ENCODE data around the gene CDHR3. TPM values are rescaled to one million over a fixed set of nuclear protein-coding genes. Genes with fewer than 3 reads are reported as not detected.
A peak's percentile ranks its signal among the peaks of the same experiment; 100 is the strongest.

CDHR3 gene
- total RNA-seq, 1 donor from 2014 or later, result 1.0 TPM

- Mint-ChIP-seq H3K27ac (no peak overlapping the region), H3K4me3 (no peak overlapping the region)
- intact Hi-C loops (cut with micrococcal nuclease), result no loop called here
Observed at GRCh38 chr7:106047184-106047583, 84.1 kb downstream of the CDHR3 start.

DNA sequence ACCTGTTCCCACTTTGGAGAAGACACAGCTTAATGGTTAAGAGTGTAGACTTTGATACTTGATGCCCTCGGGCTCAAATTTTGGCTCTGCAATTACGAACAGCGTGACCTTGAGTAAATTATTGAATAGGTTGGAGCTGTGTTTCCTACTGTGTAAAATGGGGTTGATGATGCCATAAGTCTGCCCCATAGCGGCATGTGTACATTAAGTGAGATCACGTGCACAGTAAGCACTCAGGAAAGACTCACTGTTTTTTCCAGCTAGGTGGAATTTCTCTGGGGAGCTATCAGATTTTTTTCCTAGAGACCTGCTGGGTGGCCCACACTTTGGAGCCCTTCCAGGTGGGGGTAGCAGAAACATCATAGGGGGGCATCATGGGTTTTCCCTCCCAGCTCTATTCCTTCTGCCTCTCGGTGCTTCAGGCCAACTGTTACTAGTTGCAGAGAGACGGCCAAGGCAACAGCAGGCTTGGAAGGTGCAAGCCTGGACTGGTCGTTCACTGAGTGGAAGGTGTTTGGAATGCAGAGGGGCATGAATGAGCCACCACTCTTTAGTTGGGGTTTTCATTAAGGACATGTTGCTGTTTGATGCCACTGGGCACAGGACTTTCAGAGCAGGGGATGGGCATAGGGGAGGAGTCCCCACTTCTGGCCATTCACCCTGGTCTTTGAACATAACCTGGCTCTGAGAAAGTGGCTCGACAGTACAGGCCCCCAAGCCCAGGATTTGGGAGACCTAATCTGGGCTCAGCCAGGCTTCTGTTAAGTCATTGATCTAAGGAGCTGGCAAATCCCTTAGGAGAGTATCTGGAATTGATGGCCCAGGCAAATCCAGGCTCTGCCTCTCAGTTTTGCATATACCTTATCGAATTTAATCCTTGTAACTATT is 85.0 kb downstream of the CDHR3 start:
- DNase-seq, result no peak
- Mint-ChIP-seq H3K27me3 (peaks cover 18% of the 10 kb centered on the region), H3K4me1 (no peaks in the 10 kb centered on the region), H3K36me3 (ENCODE audit: low read depth) (no peaks in the 10 kb centered on the region), H3K9me3 (no peaks in the 10 kb centered on the region), H3K4me3 (no peak overlapping the region), H3K27ac (no peak overlapping the region)
- intact Hi-C loops (cut with micrococcal nuclease), result no loop called here

More at GRCh38 chr7:106047184-106047583, 84.1 kb downstream of the CDHR3 start:
- DNase-seq, result no peak
- peaks cover 6% of the 10 kb centered on the region for H3K4me1 Mint-ChIP-seq
- no peaks in the 10 kb centered on the region for H3K9me3 Mint-ChIP-seq
- no peaks in the 10 kb centered on the region for H3K36me3 Mint-ChIP-seq (ENCODE audit: low read depth)
- H3K27me3 Mint-ChIP-seq, result peaks cover 21% of the 10 kb centered on the region

GRCh38 chr7:106048706-106049020 is 85.6 kb downstream of the CDHR3 start:
- Mint-ChIP-seq H3K9me3 (no peaks in the 10 kb centered on the region), H3K36me3 (ENCODE audit: low read depth) (no peaks in the 10 kb centered on the region), H3K4me3 (no peak overlapping the region), H3K27ac (no peak overlapping the region), H3K4me1 (no peaks in the 10 kb centered on the region), H3K27me3 (peaks cover 19% of the 10 kb centered on the region)
- intact Hi-C loops (cut with micrococcal nuclease), result no loop called here
- DNase-seq, result no peak

DNA sequence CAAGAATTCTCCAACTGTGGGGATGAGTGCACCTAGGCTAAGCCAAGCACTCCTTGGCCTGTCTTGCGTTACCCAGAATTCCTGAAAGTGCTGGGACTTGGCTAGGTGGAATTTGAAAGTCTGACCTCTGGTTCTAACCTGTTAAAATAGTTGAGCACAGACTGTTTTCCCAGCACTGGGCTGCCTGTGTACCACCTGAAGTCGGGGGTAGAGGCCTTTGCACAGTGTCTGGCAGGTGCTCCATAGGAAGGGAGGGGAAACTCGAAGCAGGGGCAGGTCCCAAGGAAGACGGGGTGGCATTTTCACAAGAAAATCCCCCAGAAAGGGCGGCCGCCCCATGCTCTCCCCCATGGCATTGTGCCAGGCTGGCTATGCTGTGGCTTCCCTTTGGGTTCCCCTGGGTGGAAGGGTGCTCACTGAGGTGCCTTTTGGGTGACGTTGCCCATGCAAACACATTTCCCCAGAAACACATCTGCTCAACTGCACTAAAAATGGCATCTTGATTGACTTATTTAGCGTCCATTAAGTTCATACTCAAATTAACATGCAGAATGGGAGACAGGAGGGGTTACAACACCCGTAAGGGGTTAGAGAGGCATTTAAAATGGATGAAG is 86.2 kb downstream of the CDHR3 start:
- no peak for DNase-seq
- no peaks in the 10 kb centered on the region for H3K36me3 Mint-ChIP-seq (ENCODE audit: low read depth)
- no peak overlapping the region for H3K4me3 Mint-ChIP-seq
- H3K27me3 Mint-ChIP-seq, result peaks cover 22% of the 10 kb centered on the region
- H3K9me3 Mint-ChIP-seq, result no peaks in the 10 kb centered on the region
- H3K27ac Mint-ChIP-seq, result no peak overlapping the region
- H3K4me1 Mint-ChIP-seq, result no peaks in the 10 kb centered on the region
- intact Hi-C loops (cut with micrococcal nuclease), result no loop called here

DNA sequence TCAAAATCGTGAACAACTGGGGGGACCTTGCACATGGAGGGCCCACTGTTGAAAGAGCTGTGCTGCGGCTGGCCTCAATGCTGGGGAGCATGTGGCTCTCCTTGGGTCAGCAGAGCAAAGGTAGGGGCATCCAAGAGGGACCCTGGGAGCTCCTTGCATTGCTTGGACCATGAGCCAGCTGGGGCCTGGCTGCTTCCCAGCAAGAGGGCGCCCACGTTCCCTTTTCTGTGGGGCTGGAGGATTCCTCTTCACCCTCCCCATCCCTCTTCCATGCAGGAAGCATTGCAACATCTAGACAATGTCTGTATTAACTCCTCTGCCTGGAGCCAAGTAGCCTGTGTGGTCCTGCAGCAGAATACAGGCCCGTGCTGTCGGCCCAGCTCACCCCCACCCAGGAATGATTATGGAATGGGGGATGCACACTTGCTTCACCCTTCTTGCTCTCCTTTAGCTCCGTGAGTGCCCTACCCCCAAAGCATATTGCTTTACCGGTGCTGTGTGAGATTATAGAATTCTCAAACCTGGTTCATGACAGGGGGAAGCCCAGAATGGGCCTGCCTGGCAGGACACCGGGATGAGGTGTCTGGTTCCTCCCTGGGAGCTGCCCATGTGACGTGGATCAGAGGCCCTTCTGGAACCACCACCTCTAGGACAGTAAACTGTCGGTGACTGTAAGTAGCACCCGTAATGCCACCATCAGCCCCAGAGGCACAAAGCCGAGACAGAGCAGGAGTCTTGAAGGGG is 87.1 kb downstream of the CDHR3 start:
- no peak overlapping the region for H3K27ac Mint-ChIP-seq
- H3K4me1 Mint-ChIP-seq, result no peaks in the 10 kb centered on the region
- no peak for DNase-seq
- H3K4me3 Mint-ChIP-seq, result no peak overlapping the region
- intact Hi-C loops (cut with micrococcal nuclease), result no loop called here
- H3K27me3 Mint-ChIP-seq, result peaks cover 17% of the 10 kb centered on the region
- H3K9me3 Mint-ChIP-seq, result no peaks in the 10 kb centered on the region
- no peaks in the 10 kb centered on the region for H3K36me3 Mint-ChIP-seq (ENCODE audit: low read depth)

- peaks cover 14% of the 10 kb centered on the region for H3K27me3 Mint-ChIP-seq
- no peak for DNase-seq
Observed at GRCh38 chr7:106050746-106051117, 87.7 kb downstream of the CDHR3 start.

GRCh38 chr7:106052681-106053080 is 89.6 kb downstream of the CDHR3 start:
- Mint-ChIP-seq H3K4me3 (no peak overlapping the region), H3K9me3 (no peaks in the 10 kb centered on the region), H3K27me3 (peaks cover 10% of the 10 kb centered on the region), H3K4me1 (peaks cover 8% of the 10 kb centered on the region), H3K27ac (no peak overlapping the region), H3K36me3 (ENCODE audit: low read depth) (no peaks in the 10 kb centered on the region)
- intact Hi-C loops (cut with micrococcal nuclease), result no loop called here
- no peak for DNase-seq

More at GRCh38 chr7:106050746-106051117, 87.7 kb downstream of the CDHR3 start:
- Mint-ChIP-seq H3K27ac (no peak overlapping the region), H3K36me3 (ENCODE audit: low read depth) (no peaks in the 10 kb centered on the region), H3K4me1 (no peaks in the 10 kb centered on the region), H3K9me3 (no peaks in the 10 kb centered on the region), H3K4me3 (no peak overlapping the region)
- intact Hi-C loops (cut with micrococcal nuclease), result no loop called here

GRCh38 chr7:106053109-106053508 is 90.0 kb downstream of the CDHR3 start:
- no peaks in the 10 kb centered on the region for H3K9me3 Mint-ChIP-seq
- no peak overlapping the region for H3K4me3 Mint-ChIP-seq
- H3K27ac Mint-ChIP-seq, result no peak overlapping the region
- H3K36me3 Mint-ChIP-seq (ENCODE audit: low read depth), result no peaks in the 10 kb centered on the region
- DNase-seq, result no peak
- peaks cover 10% of the 10 kb centered on the region for H3K27me3 Mint-ChIP-seq
- intact Hi-C loops (cut with micrococcal nuclease), result no loop called here
- peaks cover 12% of the 10 kb centered on the region for H3K4me1 Mint-ChIP-seq

GRCh38 chr7:106054156-106054910 is 91.3 kb downstream of the CDHR3 start:
- Mint-ChIP-seq H3K4me1 (peaks cover 24% of the 10 kb centered on the region), H3K36me3 (ENCODE audit: low read depth) (no peaks in the 10 kb centered on the region), H3K27me3 (peaks cover 10% of the 10 kb centered on the region), H3K27ac (no peak overlapping the region), H3K9me3 (no peaks in the 10 kb centered on the region), H3K4me3 (no peak overlapping the region)
- intact Hi-C loops (cut with micrococcal nuclease), result no loop called here
- no peak for DNase-seq

DNA sequence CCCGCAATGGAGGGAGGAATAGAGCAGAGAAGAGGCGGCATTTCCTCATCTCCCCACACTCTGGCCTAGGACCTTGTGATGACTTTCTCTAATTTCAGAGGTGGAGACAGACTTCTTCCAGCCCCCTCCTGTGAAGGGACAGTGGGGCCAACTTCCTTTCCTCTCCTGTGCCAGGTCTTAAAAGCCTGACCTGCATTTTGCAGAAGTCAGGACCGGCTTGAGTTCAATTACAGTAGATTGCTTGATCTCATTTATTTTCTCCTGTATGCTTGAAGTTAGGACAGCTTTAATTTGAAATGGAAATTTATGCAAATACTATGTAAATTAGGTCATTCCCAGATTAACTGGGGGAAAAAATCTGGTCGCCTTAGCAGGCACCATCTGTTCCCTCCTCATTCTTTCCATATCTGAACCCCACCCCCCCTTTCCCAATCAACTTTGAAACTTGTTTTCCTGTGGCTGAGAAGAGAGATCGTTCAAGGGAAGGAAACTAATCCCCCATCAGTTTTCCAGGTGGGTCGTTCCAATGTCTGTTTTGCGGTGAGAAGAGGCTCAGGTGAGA is 92.0 kb downstream of the CDHR3 start:
- Mint-ChIP-seq H3K9me3 (no peaks in the 10 kb centered on the region), H3K36me3 (ENCODE audit: low read depth) (no peaks in the 10 kb centered on the region), H3K4me1 (peaks cover 28% of the 10 kb centered on the region), H3K4me3 (no peak overlapping the region), H3K27me3 (peaks cover 10% of the 10 kb centered on the region), H3K27ac (no peak overlapping the region)
- intact Hi-C loops (cut with micrococcal nuclease), result no loop called here
- DNase-seq, result no peak

DNA sequence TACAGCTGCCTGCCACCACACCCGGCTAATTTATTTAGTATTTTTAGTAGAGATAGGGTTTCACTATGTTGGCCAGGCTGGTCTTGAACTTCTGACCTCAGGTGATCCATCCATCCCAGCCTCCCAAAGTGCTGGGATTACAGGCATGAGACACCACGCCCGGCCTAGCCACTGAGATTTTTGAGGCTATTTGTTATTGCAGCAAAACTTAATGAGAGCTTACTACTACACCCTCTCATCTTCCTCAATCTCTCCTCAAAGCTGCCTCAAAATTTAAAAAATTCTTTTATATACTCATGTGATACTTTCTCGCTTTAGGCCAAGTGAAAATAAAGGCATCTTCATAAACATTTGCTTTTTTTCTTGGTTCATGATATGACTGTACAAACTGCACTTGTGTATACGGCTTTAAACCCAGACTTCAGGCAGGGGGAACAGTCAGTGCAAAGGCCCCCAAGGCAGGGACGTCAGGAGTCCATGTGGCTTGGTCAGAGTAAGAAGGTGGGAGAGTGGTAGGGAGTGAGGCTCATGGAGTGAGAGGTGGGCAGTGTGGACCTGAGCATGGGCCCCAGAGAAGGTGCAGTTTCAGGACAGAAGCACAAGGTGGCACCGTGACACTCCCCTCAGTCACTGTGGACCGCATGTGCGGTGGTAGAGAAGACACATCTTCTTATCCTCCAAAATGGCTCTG is 93.6 kb downstream of the CDHR3 start:
- Mint-ChIP-seq H3K4me3 (no peak overlapping the region), H3K27me3 (peaks cover 10% of the 10 kb centered on the region)

DNA sequence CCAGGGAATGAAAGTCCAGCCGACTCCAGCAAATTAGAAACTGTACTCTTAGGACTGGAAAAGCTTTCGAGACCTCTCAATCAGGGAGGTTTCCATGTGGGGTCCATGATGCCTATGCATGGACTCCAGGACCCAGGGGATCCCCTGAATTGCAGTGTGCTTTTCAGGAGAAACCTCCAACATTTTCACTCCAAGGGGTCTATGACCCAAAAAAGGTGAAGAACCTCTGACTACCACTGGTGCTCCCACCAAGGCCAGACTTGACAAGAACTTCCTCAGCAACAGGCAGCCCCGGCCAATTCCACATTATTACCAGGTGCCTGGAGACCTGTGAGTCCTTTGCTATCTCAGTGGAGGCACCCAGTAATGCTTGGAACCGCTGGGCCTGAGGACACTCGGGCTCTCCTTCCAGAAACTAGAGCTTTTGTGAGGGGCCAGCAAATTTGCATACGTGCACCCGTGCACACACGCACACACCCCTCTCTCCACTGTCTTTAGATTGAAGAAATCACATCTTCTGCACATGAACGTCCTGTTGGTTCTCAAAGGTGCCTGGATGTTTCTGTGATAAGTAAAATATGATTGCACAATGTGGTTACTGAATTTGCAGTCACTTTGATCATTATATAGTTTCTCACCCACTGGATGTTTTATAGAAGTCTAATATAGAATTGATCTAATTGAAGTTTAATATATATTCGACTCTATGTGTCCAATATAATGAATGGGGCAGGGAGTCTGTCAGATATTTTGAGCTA is 94.3 kb downstream of the CDHR3 start:
- Mint-ChIP-seq H3K9me3 (no peaks in the 10 kb centered on the region), H3K4me1 (peaks cover 32% of the 10 kb centered on the region), H3K36me3 (ENCODE audit: low read depth) (no peaks in the 10 kb centered on the region), H3K4me3 (no peak overlapping the region), H3K27me3 (peaks cover 9% of the 10 kb centered on the region), H3K27ac (no peak overlapping the region)
- DNase-seq, result no peak
- intact Hi-C loops (cut with micrococcal nuclease), result loop anchor here (1.0 to 2.0 kb wide), 3 partner anchors 97 to 405 kb away; no protein-coding TSS in a partner anchor

More for the DNA sequence above, 93.6 kb downstream of the CDHR3 start:
- peak; percentile 90 for DNase-seq
- peaks cover 28% of the 10 kb centered on the region for H3K4me1 Mint-ChIP-seq
- no peaks in the 10 kb centered on the region for H3K9me3 Mint-ChIP-seq
- no peaks in the 10 kb centered on the region for H3K36me3 Mint-ChIP-seq (ENCODE audit: low read depth)
- intact Hi-C loops (cut with micrococcal nuclease), result loop anchor here (1.0 to 2.0 kb wide), 3 partner anchors 98 to 406 kb away; no protein-coding TSS in a partner anchor
- H3K27ac Mint-ChIP-seq, result no peak overlapping the region

Data from activated CD4-positive, alpha-beta T cell treated with anti-CD3 and anti-CD28 coated beads, Interleukin-2, amount 10 ng/mL, durations not matched to agents 24 days and 14 days (primary cell).